AG10803 (cell line): ENCODE data around the gene SPOCK3.

Source experiments
- DNase-seq: peaks from one replicate; pipeline ENCODE4 v3.0.0; 2010; ENCODE audit warnings: low read depth
- H3K4me3 ChIP-seq: 2 replicates; pipeline ENCODE4 v1.5.1; 2011; ENCODE audit warnings: mild to moderate bottlenecking, low read length, control low read depth
- TF ChIP-seq, protein P1 (sequence below): conservative IDR thresholded peaks from 2 replicates; pipeline ENCODE4 v1.5.1; 2011; ENCODE audit warnings: mild to moderate bottlenecking, low read length, control low read depth, inconsistent platforms

The SPOCK3 gene

DNA sequence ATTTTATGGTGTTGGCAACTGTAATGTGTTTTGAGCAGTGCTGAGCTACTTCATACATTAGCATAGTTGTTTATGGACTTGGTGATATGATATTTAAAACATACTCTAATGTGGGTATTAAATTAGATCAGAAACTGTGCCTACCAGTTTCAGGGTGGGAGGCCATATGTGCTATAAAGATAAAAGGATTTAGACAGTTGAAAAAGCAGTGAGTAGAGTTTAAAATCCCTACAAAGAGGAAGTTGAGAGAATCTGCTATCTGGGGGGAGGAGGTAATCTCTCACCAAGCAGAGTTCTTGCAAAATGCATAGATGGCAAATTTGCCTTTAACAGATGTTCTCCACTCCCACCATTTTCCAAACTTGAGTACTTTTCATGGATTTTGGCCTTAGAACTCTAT is 154.5 kb downstream of the SPOCK3 start:
- TF ChIP-seq, protein P1, sequence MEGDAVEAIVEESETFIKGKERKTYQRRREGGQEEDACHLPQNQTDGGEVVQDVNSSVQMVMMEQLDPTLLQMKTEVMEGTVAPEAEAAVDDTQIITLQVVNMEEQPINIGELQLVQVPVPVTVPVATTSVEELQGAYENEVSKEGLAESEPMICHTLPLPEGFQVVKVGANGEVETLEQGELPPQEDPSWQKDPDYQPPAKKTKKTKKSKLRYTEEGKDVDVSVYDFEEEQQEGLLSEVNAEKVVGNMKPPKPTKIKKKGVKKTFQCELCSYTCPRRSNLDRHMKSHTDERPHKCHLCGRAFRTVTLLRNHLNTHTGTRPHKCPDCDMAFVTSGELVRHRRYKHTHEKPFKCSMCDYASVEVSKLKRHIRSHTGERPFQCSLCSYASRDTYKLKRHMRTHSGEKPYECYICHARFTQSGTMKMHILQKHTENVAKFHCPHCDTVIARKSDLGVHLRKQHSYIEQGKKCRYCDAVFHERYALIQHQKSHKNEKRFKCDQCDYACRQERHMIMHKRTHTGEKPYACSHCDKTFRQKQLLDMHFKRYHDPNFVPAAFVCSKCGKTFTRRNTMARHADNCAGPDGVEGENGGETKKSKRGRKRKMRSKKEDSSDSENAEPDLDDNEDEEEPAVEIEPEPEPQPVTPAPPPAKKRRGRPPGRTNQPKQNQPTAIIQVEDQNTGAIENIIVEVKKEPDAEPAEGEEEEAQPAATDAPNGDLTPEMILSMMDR: no peak
- DNase-seq: no peak
- H3K4me3 ChIP-seq: no peak overlapping the region

DNA sequence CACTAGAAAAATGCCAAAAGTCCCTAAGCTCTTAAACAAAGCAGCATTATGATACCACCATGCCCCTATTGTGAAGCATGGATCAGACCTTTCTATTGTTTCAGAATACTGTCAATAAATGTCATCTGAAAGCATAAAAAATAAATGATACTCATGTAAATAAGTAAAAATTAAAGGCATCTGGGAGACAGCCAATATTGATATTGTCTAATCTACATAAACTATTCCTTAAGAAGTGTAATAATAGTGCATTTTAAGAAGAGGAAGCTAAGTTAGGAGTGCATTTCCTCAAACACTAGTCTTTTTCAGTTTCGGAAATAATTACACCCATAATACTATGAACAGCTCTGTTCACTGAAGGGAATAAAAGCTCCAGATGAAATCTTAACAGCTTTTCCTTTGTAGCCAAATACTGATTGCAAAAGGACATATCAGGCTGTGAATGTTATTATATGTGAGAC is 181.6 kb downstream of the SPOCK3 start:
- no peak for DNase-seq
- TF ChIP-seq, protein P1: no peak
- H3K4me3 ChIP-seq: no peak overlapping the region

DNA sequence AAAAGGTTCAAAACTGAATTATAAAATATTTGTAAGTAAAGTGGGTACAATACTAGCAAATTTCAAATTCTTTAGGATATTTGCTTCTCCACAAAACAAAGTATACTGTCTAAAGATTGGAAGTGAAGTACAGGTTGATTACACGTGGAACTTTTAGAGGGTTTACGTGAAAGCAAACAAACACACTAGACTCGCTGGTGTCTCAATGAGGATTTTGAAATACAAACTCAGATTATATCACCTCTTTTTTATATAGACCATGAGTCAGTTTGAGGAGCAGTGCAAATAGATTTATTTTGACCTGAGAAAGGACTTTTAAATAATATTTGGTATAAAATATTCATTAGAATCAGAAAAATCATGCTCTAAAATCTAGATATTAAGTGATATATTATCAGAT is 185.0 kb downstream of the SPOCK3 start:
- no peak overlapping the region for H3K4me3 ChIP-seq
- DNase-seq: no peak
- TF ChIP-seq, protein P1: no peak

DNA sequence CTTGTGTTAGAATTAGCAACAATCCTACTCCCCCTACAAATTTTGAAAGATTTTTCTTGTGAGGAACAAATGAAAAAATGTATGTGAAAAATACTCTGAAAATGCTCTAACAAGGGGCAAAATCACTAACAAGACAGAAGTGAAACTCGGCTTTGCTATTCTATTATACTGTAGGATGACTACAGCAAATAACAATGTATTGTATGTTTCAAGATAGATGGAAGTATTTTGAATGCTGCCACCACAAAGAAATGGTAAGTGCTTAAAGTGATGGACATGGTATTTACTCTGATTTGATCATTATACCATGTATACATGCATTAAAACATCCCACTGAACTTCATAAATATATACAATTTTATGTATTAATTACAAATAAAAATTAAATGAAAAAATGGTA is 192.8 kb downstream of the SPOCK3 start:
- TF ChIP-seq, protein P1: no peak
- DNase-seq: no peak
- H3K4me3 ChIP-seq: no peak overlapping the region

DNA sequence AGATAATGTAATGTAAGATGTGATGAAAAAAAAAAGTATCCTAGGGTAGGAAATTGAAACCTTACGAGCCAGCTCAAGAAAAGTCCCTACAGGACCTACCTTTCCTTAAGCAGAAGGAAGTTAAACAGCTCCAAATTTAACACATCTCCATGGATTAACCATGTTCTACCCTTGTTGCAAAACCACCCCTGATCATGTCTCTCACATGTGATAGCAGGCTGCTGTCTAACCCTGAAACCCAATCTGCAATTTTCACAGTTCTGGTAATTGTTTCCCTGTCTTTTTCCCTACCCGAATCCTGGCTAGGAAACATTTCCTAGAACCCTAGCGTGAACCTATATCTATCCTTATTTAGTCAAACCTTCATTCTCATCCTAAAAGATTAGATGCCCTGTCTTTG is 198.9 kb downstream of the SPOCK3 start:
- DNase-seq: no peak
- TF ChIP-seq, protein P1: no peak
- H3K4me3 ChIP-seq: no peak overlapping the region

DNA sequence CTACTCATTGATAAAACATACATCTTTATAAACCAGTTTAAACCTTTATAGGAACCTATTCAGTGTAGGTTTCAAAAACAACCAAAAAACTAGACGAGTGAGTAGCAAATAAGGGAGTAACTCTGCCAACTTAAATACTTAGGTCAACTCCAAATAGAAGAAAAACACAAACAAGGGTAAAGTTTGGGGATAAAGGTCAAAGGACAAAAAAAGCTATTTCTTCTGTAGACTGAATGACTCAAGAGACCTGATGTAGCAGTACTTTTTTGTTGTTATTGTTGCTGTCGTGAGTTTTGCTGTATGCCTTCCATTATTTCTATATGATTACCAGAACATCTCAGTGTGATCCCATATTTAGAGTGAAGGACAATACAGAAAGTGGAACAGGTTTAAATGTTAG is 199.3 kb downstream of the SPOCK3 start:
- no peak for DNase-seq
- TF ChIP-seq, protein P1: no peak
- H3K4me3 ChIP-seq: no peak overlapping the region

DNA sequence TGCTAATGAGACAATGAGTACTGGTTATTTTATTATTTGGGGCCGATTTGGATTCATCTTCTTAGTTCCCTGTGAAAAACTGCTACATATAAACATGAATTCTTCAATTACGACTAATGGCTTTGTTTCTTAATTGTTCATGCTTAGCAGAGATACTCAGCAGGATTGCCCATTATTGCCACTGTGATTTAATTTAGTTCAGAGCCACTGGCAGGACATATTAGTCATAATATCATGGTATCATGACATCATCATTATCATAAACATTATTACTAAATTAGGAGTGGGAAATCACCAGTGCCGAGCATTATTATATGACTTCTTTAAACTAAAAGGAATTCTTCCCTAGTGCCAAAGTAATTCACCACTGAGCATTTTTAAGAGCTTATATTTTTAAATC is 201.4 kb downstream of the SPOCK3 start:
- TF ChIP-seq, protein P1: no peak
- no peak for DNase-seq
- H3K4me3 ChIP-seq: no peak overlapping the region
